Measurements from ENCODE around the gene CITED4.

DNA sequence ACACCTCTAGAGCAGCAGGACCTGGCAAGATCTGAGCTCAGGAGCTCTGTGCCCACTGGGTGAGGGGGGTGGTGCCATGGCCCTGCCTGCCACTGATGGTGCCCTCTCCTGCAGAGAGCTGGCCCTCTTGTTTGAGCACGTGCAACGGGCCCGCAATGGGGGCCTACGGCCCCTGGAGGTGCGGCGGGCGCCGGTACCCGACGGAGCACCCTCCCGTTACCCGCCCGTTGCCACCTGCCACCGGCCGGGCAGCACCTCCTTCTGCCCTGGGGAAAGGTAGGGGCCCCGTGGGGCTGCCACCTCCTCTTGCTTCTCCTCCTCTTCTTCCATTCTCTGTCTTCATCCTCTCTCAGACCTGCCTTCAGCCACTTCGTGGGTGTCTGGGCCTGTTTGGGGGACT, 38.2 kb downstream of the CITED4 start:
- TF ChIP-seq POLR2A (IDR thresholded peaks at IDR 0.05; ENCODE audit: borderline replicate concordance, extremely low read depth, insufficient read depth, insufficient read length) (no peak), CTCF (IDR thresholded peaks at IDR 0.05 in 2 of 3, conservative IDR thresholded peaks at IDR 0.05 in 1 of 3; ENCODE audit: borderline replicate concordance in 1 of 3, insufficient read depth in 1 of 3, low read depth in 2 of 3, low read length in 2 of 3) (no peak), EZH2 (IDR thresholded peaks at IDR 0.05) (no peak), POLR2AphosphoS5 (IDR thresholded peaks at IDR 0.05; ENCODE audit: low read depth, low read length) (no peak), SP1 (IDR thresholded peaks at IDR 0.05; ENCODE audit: low read depth) (no peak), EGR1 (IDR thresholded peaks at IDR 0.05; ENCODE audit: low read depth) (no peak), RAD21 (IDR thresholded peaks at IDR 0.05; ENCODE audit: low read depth) (no peak), SIN3A (IDR thresholded peaks at IDR 0.05; ENCODE audit: low read depth) (no peak), REST (IDR thresholded peaks at IDR 0.05; ENCODE audit: low read depth) (no peak), EZH2phosphoT487 (IDR thresholded peaks at IDR 0.05; ENCODE audit: borderline replicate concordance) (no peak), YY1 (IDR thresholded peaks at IDR 0.05; ENCODE audit: extremely low read depth, insufficient replicate concordance, low read depth, low read length) (no peak), ELF1 (IDR thresholded peaks at IDR 0.05; ENCODE audit: borderline replicate concordance, low read depth) (no peak), JUND (IDR thresholded peaks at IDR 0.05) (no peak)
- TF ChIP-seq, protein P1, sequence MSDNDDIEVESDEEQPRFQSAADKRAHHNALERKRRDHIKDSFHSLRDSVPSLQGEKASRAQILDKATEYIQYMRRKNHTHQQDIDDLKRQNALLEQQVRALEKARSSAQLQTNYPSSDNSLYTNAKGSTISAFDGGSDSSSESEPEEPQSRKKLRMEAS (IDR thresholded peaks at IDR 0.05): no peak

All from HCT116 (cell line).